HG02884 (cell line): ENCODE results near the gene GDF9.

Source experiments
- ATAC-seq: cut with Tn5 transposase; IDR thresholded peaks from one replicate; pipeline ENCODE4 v1.9.1; 2021; ENCODE audit warnings: mild to moderate bottlenecking, moderate library complexity; ENCODE audit not compliant: unreplicated experiment

Gene GDF9

DNA sequence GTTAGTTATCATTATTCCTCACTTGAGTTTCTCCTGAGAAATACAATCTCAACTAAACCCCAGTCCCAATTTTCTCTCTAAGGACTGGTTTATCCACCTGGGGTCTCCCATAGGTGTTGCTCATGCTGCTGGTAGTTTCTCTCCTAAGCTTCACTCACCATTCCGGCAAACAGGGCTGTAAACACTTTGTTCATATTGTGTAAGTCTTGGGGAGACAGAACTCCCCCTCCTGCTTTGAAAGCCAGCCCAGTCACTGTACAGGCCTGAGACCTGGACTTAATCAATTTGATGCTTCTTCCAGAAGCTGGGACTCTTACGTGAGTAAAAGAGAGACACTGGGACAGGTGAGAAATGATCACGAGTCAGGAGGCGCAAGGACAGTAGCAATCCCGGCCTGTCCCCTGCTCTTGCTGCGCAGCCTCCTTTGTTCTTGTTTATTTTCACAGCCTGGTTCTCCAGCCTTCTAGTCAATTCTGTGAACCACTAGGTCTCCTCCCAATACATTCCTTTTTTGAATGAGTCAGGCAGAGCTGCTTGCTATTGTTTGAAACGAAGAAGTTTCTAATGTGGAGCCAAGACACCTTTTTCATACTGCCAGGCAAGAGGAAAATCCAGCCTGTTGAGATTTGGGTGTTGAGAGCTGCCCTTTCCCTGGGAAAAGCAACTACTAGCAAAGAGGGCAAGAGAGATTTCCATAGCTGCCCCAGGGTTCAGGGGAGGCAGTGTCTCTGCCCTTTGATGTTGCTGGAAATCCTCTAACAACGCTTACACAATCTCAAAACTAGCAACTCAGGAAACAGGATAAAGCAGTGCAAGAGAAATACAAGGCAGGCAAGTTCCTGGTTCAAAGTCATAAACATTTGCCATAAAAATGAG, 26.6 kb downstream of the GDF9 start:
- ATAC-seq: no peak

GRCh38 chr5:132838516-132839282, 27.6 kb downstream of the GDF9 start:
- no peak for ATAC-seq

- no peak for ATAC-seq
These were observed 28.4 kb downstream of the GDF9 start for GRCh38 chr5:132837868-132838267.

- no peak for ATAC-seq
These were observed 29.4 kb downstream of the GDF9 start for GRCh38 chr5:132836852-132837251.

DNA sequence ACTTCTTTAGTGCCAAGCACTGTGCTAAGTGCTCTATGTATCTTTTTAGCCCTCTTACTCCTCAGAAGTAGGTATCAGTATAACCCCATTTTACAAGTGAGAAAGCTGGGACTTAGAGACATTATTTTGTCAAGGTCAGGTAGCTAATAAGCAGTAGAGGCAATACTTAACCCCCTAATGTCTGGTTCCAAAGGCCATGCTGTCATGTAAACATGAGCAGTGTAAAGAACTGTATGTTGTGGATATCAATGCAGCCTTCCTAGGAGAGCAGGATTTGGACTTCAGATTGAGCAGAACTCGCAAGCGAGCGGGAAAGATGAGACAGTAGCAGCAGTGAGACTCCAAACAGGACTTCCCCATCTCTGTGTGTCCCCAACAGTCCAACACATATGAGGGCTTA, 32.2 kb downstream of the GDF9 start:
- no peak for ATAC-seq

DNA sequence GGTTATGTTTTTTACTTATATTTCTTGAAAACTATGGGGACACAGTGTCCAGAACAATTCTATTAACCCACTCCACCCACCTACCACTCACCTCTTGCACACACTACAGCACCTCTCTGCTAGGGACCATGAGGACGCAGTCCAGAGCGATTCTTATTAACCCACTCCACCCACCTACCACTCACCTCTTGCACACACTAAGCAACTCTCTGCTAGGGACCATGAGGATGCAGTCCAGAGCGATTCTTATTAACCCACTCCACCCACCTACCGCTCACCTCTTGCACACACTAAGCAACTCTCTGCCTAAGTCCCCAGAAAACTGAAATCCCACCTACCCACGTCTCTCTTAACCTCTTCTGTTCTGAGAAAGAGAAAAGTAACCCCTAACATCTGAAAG, 33.7 kb downstream of the GDF9 start:
- no peak for ATAC-seq

GRCh38 chr5:132831095-132831860, 35.0 kb downstream of the GDF9 start:
- ATAC-seq: no peak

DNA sequence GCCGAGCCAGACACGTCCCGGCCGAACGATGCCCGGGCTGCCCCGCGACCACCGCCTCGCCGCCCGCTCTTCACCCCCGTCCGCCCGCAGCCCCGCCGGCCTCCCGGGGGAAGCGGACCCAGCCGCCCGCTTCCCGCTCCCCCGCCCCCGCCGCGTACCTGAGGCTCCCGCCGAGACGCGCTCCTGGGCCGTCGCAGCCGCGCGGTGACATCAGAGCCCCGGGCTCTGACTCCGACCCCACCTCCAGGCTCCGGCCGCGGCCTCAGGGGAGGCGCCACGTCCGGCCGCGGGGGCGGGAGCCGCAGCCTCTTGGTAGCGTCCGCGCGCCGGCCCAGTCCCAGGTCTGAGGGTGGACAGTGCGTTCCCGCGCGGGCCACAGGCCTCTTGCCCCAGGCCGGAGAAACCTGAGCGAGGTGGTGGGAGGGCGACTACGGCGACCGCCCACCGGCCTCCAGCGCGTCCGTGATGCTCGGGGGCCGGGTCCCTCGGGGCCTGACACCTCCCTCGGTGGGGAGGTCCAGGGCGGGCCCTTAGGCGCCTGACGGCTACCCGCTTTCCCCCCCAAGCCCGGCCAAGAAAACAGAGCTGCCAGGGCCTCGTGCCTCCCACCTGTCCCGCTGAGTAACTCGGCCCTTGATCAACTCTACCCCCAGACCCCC, 35.7 kb downstream of the GDF9 start, which contains the start of gene SHROOM1:
SHROOM1 (minus strand) TSS at position 212 of the 659 bp plus-strand sequence. CDS start 4,507 bp downstream, outside the sequence.
- peak; percentile 63 for ATAC-seq

GRCh38 chr5:132829742-132830435, 36.4 kb downstream of the GDF9 start:
- peak; percentile 63 for ATAC-seq

DNA sequence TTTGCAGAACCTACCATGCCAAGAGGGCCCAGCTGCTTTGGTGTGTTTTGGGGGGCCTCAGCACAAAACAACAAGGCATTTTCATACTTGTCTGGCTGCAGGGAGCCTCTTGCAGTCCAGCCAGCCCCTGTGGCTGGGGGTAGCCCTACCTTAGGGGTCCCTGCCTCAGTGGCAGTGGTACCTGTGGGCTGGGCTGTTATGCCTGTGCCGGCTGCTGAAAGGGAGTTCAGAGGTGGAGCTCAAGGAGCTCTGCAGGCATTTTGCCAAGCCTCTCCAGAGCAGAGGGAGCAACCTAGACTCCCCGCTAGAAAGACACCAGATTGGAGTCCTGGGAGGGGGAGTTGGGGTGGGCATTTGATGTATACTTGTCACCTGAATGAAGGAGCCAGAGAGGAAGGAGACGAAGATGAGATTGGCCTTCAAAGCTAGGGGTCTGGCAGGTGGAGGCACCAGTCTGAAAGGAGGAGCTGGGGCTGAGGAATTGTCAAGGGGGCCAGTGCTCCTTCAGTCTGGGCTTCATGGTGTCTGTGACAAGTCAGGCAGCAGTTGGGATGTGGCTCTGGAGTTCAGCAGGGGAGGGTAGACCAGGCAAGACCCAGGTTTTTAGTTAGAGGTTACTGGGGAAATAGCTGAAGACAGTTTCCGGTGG, 37.3 kb downstream of the GDF9 start:
- ATAC-seq: no peak

GRCh38 chr5:132827943-132828673, 38.2 kb downstream of the GDF9 start:
- ATAC-seq: no peak

- no peak for ATAC-seq
These were observed 39.7 kb downstream of the GDF9 start for GRCh38 chr5:132826424-132827082.

DNA sequence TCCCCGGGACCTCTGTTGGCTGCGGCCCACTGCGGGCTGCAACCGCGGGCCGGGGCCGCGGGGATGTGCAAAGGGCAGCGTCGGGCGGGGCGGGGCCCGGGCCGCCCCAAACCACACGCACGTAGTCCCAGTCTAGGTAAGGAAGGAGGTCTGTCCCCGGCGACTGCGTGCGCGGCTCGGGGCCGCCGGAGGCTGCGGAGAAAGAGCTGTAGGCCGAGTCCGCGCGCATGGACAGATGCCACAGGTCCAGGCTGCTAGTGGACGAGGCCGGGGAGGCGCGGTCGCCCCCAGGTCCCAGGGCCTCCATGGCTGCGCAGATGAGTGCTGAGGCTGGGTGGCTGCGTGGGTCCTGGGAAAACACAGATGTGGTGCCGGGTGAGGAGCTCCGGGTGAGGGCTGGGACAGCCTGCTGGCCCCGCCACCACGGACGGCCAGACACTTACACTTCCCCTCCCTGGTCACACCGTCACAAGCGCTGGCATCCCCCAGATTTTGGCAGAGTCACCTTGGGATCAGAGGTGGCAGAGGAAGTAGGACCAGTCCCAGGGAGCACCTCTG, 40.4 kb downstream of the GDF9 start:
- no peak for ATAC-seq

DNA sequence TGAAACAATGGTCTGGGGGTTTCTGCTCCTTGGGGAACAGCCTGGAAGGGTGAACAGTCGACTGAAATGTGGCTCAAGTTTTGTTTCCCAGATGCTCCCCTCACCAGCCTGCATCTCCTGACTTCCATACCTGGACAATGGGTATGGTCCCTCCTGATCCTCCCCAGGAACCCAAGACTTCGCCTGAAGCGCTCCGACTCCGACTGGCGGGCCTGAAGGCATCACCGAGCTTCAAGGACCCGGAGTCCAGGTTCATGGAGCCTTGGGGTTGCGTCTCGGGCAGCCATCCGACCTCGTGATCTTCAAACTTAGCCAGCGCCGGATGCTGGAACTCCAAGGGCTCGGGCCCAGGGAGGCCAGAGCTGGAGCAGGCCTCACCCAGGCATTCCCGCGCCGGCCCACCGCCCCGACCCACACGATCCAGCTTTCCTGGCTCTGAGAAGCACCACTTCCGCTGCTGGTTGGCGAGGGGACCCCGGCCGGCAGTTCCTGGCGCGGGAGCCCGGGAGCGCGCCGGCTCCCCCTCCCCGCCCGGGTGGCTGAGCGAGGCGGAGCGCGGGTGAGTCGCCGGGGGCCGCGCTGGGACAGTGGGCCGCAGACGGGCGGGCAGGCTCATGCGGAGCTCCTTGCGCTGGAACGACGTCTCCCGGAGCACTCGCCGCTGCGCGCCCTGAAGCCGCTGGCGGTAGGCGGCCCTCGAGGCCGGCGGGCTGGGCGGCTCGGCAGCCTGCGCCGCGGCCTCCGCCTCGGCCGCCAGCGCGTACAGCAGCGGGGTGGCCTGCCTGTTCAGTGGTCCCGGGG, 41.0 kb downstream of the GDF9 start:
- ATAC-seq: no peak

DNA sequence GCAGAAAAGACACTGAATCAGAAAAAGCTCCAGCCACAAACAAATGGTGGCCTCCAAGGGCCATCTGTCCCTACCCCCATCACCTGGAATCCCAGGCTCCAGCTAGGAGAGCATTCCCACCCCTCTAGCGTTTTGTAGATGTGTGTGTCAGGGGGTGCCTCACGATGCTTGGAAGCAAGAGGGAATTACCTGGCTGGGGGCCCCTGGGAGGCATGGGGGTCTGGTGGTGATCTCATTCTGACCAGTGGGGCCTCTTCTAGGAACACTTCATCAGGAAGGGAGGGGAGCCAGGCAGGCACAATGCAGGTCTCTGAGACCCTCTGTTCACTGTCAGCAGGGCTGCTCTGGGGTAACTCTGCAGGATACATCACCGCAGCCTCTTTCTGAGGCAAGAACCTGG, 41.8 kb downstream of the GDF9 start:
- no peak for ATAC-seq

- no peak for ATAC-seq
These were observed 42.7 kb downstream of the GDF9 start for GRCh38 chr5:132823481-132824050.
